ENCODE results near the gene COLGALT1.

The COLGALT1 gene

GRCh38 chr19:17625980-17626379 lies 70.5 kb downstream of the COLGALT1 start:
- no peak for DNase-seq

- no peak for DNase-seq
Measured at GRCh38 chr19:17626456-17627015, 71.1 kb downstream of the COLGALT1 start.

DNA sequence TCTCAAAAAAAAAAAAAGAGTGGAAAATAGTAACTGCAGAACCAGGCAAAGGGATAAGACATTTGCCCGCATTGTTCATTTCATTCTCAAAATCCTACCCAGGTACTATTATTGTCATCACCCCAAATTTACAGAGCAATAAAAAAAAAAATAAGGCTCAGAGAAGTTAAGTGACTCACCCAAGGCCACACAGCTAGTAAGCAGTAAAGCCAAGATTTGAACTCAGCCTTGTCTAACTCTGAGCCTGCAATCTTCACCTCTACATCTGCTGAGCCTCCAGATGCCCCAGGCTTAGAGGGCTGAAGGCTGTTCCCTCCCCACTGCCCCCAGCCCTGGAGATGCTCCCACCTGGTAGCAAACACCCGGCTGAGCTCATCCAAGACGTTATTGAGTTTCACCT lies 71.7 kb downstream of the COLGALT1 start:
- DNase-seq = no peak

- DNase-seq = no peak
Measured at GRCh38 chr19:17627921-17628320, 72.5 kb downstream of the COLGALT1 start.

DNA sequence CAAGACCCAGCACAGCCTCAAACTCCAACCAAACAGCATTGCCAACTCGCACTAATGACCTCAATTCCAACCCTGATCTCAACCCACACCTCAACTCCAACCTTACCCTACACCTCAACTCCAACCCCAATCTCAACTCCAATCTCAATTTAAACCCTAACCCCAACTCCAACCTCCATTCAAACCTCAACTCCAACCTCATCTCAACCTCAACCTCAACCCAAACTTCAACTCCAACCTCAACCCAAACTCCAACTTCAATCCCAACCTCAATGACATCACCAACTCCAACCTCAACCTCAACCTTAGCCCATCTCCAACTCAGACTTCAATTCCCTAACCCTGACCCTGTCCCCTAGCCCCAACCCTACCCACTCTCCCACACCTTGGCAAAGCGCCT lies 74.3 kb downstream of the COLGALT1 start:
- DNase-seq = no peak

- DNase-seq = no peak
Measured at GRCh38 chr19:17632577-17632976, 77.1 kb downstream of the COLGALT1 start.
